ENCODE measurements around the gene ARHGDIB.

GRCh38 chr12:14946861-14947260 is 14.5 kb downstream of the ARHGDIB start:
- TF ChIP-seq CTCF (conservative IDR thresholded peaks at IDR 0.05; ENCODE audit: low read length) (no peak), EZH2phosphoT487 (IDR thresholded peaks at IDR 0.05; ENCODE audit: borderline replicate concordance, low read depth, low read length) (no peak)

Data from OCI-LY7 (cell line).